Activated CD8-positive, alpha-beta T cell treated with anti-CD3 and anti-CD28 coated beads for 36 hours (primary cell): ENCODE results near the gene LIMS2. TPM values are rescaled to one million over a fixed set of nuclear protein-coding genes. Genes with fewer than 3 reads are reported as not detected.

Source experiments
- ATAC-seq: fragments of 200-7000 bp; cut with Tn5 transposase; one replicate; pipeline ENCODE4 v1.10.0; 2021; ENCODE audit warnings: mild to moderate bottlenecking, moderate library complexity
- CTCF ChIA-PET: fragments of 350-600 bp; sonication (Branson Sonifier 250); formaldehyde crosslinking; loops from one replicate; lab custom pipeline; 2021; ENCODE audit warnings: antibody characterized with exemption; lab: Charles Lee
- POLR2A ChIA-PET: fragments of 350-600 bp; sonication (Branson Sonifier 250); formaldehyde crosslinking; loops from one replicate; lab custom pipeline; 2021; ENCODE audit warnings: antibody characterized with exemption; lab: Charles Lee
- DNase-seq: peaks from one replicate; pipeline ENCODE4 v3.0.0-alpha.2; 2020
- H3K27ac Mint-ChIP-seq: one replicate; pipeline ENCODE4 v1.8.0; 2021; ENCODE audit warnings: mild to moderate bottlenecking, mixed read lengths
- H3K27me3 Mint-ChIP-seq: one replicate; pipeline ENCODE4 v1.8.0; 2021; ENCODE audit warnings: mixed read lengths
- H3K36me3 Mint-ChIP-seq: one replicate; pipeline ENCODE4 v1.8.0; 2021; ENCODE audit warnings: low read depth, mixed read lengths
- H3K4me1 Mint-ChIP-seq: one replicate; pipeline ENCODE4 v1.8.0; 2021; ENCODE audit warnings: low read depth, mixed read lengths
- H3K4me3 Mint-ChIP-seq: one replicate; pipeline ENCODE4 v1.8.0; 2021; ENCODE audit warnings: mild to moderate bottlenecking, moderate library complexity, mixed read lengths
- H3K9me3 Mint-ChIP-seq: one replicate; pipeline ENCODE4 v1.8.0; 2021; ENCODE audit warnings: mixed read lengths
- CTCF ChIP-seq: fragments of 200-600 bp; IDR thresholded peaks from one replicate; pipeline ENCODE4 v1.8.0; 2022; ENCODE audit warnings: antibody characterized with exemption, mild to moderate bottlenecking
- intact Hi-C: fragments of 100-400 bp; cut with micrococcal nuclease; formaldehyde crosslinking; loops from one replicate; pipeline ENCODE4 v1.10.0; 2022
- total RNA-seq, 2 experiments: library from RNA; stranded (reverse); gene quantifications; one replicate each; pipeline ENCODE4 v1.2.3, GENCODE V29; 2021

The LIMS2 gene
- total RNA-seq, 2 experiments from 2014 or later = 22.1 to 23.6 TPM

GRCh38 chr2:127620866-127621265 is 54.5 kb downstream of the LIMS2 start:
- ChIA-PET CTCF (interaction anchor here (1.0 kb wide), 1 partner anchor 30 kb away, joined by 3 read pairs; no protein-coding TSS in a partner anchor), POLR2A (interaction anchor here (1.3 kb wide), 1 partner anchor 9 kb away, joined by 4 read pairs; no protein-coding TSS in a partner anchor)
- Mint-ChIP-seq H3K4me3 (no peak overlapping the region), H3K27me3 (peaks cover 7% of the 10 kb centered on the region), H3K27ac (no peak overlapping the region), H3K36me3 (no peaks in the 10 kb centered on the region), H3K9me3 (no peaks in the 10 kb centered on the region), H3K4me1 (peaks cover 17% of the 10 kb centered on the region)
- intact Hi-C loops = no loop called here
- TF ChIP-seq CTCF = no peak
- ATAC-seq (no peak), DNase-seq (no peak)

- no peak for DNase-seq
- ChIA-PET POLR2A (interaction anchor here (1.3 kb wide), 1 partner anchor 10 kb away, joined by 4 read pairs; no protein-coding TSS in a partner anchor), CTCF (no interaction called here)
- peaks cover 22% of the 10 kb centered on the region for H3K4me1 Mint-ChIP-seq
- H3K27me3 Mint-ChIP-seq = peaks cover 7% of the 10 kb centered on the region
- no peaks in the 10 kb centered on the region for H3K36me3 Mint-ChIP-seq
- no peak for ATAC-seq
- no peaks in the 10 kb centered on the region for H3K9me3 Mint-ChIP-seq
- no peak overlapping the region for H3K4me3 Mint-ChIP-seq
- TF ChIP-seq CTCF = no peak
- intact Hi-C loops = no loop called here
- H3K27ac Mint-ChIP-seq = no peak overlapping the region
Measured at GRCh38 chr2:127619877-127620705, 55.2 kb downstream of the LIMS2 start.

- ChIA-PET CTCF (no interaction called here), POLR2A (no interaction called here)
Measured at GRCh38 chr2:127619203-127619590, 56.1 kb downstream of the LIMS2 start.

GRCh38 chr2:127618551-127619202 is 56.7 kb downstream of the LIMS2 start:
- Mint-ChIP-seq H3K27ac (no peak overlapping the region), H3K36me3 (no peaks in the 10 kb centered on the region), H3K27me3 (peaks cover 7% of the 10 kb centered on the region), H3K4me3 (no peak overlapping the region), H3K9me3 (no peaks in the 10 kb centered on the region), H3K4me1 (peaks cover 22% of the 10 kb centered on the region)
- CTCF ChIA-PET = no interaction called here
- TF ChIP-seq CTCF = no peak
- no peak for DNase-seq
- ATAC-seq = no peak
- POLR2A ChIA-PET = no interaction called here
- intact Hi-C loops = no loop called here

More at GRCh38 chr2:127619203-127619590, 56.1 kb downstream of the LIMS2 start:
- no peak for DNase-seq
- no peak overlapping the region for H3K27ac Mint-ChIP-seq
- intact Hi-C loops = no loop called here
- peaks cover 22% of the 10 kb centered on the region for H3K4me1 Mint-ChIP-seq
- peaks cover 7% of the 10 kb centered on the region for H3K27me3 Mint-ChIP-seq
- no peaks in the 10 kb centered on the region for H3K9me3 Mint-ChIP-seq
- no peak for TF ChIP-seq CTCF
- no peak overlapping the region for H3K4me3 Mint-ChIP-seq
- H3K36me3 Mint-ChIP-seq = no peaks in the 10 kb centered on the region
- no peak for ATAC-seq
